H9 (cell line): ENCODE results near the gene ATXN10. TPM values are rescaled to one million over a fixed set of nuclear protein-coding genes. Genes with fewer than 3 reads are reported as not detected.

ENCODE experiments used
- DNase-seq: peaks from one replicate; pipeline ENCODE4 v3.0.0-alpha.2; 2017
- H2AFZ ChIP-seq: one replicate; pipeline ENCODE4 v1.6.1; 2013; ENCODE audit warnings: mild to moderate bottlenecking, low read length, control low read depth, moderate library complexity
- H2AK5ac ChIP-seq: 2 replicates; pipeline ENCODE4 v1.6.1; 2013; ENCODE audit warnings: low read length, control low read depth, mixed read lengths; ENCODE audit not compliant: insufficient read length
- H2BK120ac ChIP-seq: one replicate; pipeline ENCODE4 v1.6.1; 2013; ENCODE audit warnings: low read depth, mild to moderate bottlenecking, low read length, control low read depth, inconsistent platforms; ENCODE audit not compliant: poor library complexity, severe bottlenecking
- H2BK12ac ChIP-seq: 2 replicates; pipeline ENCODE4 v1.6.1; 2013; ENCODE audit warnings: low read length, control low read depth, mixed read lengths, low read depth; ENCODE audit not compliant: insufficient read length
- H2BK15ac ChIP-seq: 2 replicates; pipeline ENCODE4 v1.6.1; 2013; ENCODE audit warnings: low read depth, low read length, control low read depth
- H2BK20ac ChIP-seq: one replicate; pipeline ENCODE4 v1.6.1; 2013; ENCODE audit warnings: low read depth, mild to moderate bottlenecking, low read length, control low read depth, inconsistent platforms; ENCODE audit not compliant: poor library complexity, severe bottlenecking
- H2BK5ac ChIP-seq: 2 replicates; pipeline ENCODE4 v1.6.1; 2013; ENCODE audit warnings: low read length, control low read depth, mixed read lengths; ENCODE audit not compliant: insufficient read length
- H3K14ac ChIP-seq: 2 replicates; pipeline ENCODE4 v1.6.1; 2013; ENCODE audit warnings: low read length, control low read depth; ENCODE audit not compliant: insufficient read depth
- H3K18ac ChIP-seq: 2 replicates; pipeline ENCODE4 v1.6.1; 2013; ENCODE audit warnings: low read depth, mild to moderate bottlenecking, mixed read lengths, low read length, control low read depth; ENCODE audit not compliant: insufficient read length
- H3K23ac ChIP-seq: 2 replicates; pipeline ENCODE4 v1.6.1; 2013; ENCODE audit warnings: low read length, control low read depth, mixed read lengths, low read depth; ENCODE audit not compliant: insufficient read length
- H3K23me2 ChIP-seq: 2 replicates; pipeline ENCODE4 v1.6.1; 2013; ENCODE audit warnings: low read depth, mild to moderate bottlenecking, mixed read lengths, low read length, control low read depth; ENCODE audit not compliant: insufficient read length, poor library complexity, severe bottlenecking
- H3K27ac ChIP-seq: 2 replicates; pipeline ENCODE4 v1.5.1; 2013; ENCODE audit warnings: low read length, control low read depth, mixed read lengths, low read depth; ENCODE audit not compliant: insufficient read length
- H3K27me3 ChIP-seq: 2 replicates; pipeline ENCODE4 v1.6.1; 2013; ENCODE audit warnings: low read length, control low read depth, inconsistent platforms; ENCODE audit not compliant: insufficient read depth
- H3K4ac ChIP-seq: 2 replicates; pipeline ENCODE4 v1.6.1; 2013; ENCODE audit warnings: low read depth, mild to moderate bottlenecking, control low read depth, inconsistent platforms, low read length, moderate library complexity
- H3K4me1 ChIP-seq: 2 replicates; pipeline ENCODE4 v1.6.1; 2013; ENCODE audit warnings: low read length, control low read depth, inconsistent platforms; ENCODE audit not compliant: insufficient read depth
- H3K4me2 ChIP-seq: 2 replicates; pipeline ENCODE4 v1.6.1; 2013; ENCODE audit warnings: low read length, control low read depth, mixed read lengths; ENCODE audit not compliant: insufficient read length, insufficient read depth
- H3K56ac ChIP-seq: 2 replicates; pipeline ENCODE4 v1.6.1; 2013; ENCODE audit warnings: low read depth, mild to moderate bottlenecking, mixed read lengths, low read length, control low read depth; ENCODE audit not compliant: insufficient read length
- H3K79me1 ChIP-seq: 2 replicates; pipeline ENCODE4 v1.6.1; 2013; ENCODE audit warnings: low read depth, mild to moderate bottlenecking, moderate library complexity, low read length, control low read depth, inconsistent platforms; ENCODE audit not compliant: insufficient read depth, poor library complexity, severe bottlenecking
- H3K79me2 ChIP-seq: 2 replicates; pipeline ENCODE4 v1.6.1; 2013; ENCODE audit warnings: low read length, control low read depth, inconsistent platforms; ENCODE audit not compliant: insufficient read depth
- H3K9ac ChIP-seq: 2 replicates; pipeline ENCODE4 v1.6.1; 2013; ENCODE audit warnings: low read length, control low read depth, mixed read lengths; ENCODE audit not compliant: insufficient read length; ENCODE audit errors: extremely low read depth
- H3K9me3 ChIP-seq: one replicate; pipeline ENCODE4 v1.6.1; 2013; ENCODE audit warnings: low read depth, low read length, inconsistent platforms; ENCODE audit not compliant: control insufficient read depth
- H3T11ph ChIP-seq: one replicate; pipeline ENCODE4 v1.6.1; 2013; ENCODE audit warnings: mild to moderate bottlenecking, low read length, control low read depth, inconsistent platforms
- H4K20me1 ChIP-seq: one replicate; pipeline ENCODE4 v1.6.1; 2013; ENCODE audit not compliant: control insufficient read depth, insufficient read length, insufficient read depth
- H4K5ac ChIP-seq: 2 replicates; pipeline ENCODE4 v1.6.1; 2013; ENCODE audit warnings: low read depth, mild to moderate bottlenecking, mixed read lengths, low read length, control low read depth; ENCODE audit not compliant: insufficient read length
- H4K8ac ChIP-seq: replicated peaks from 2 replicates; pipeline ENCODE4 v1.6.1; 2013; ENCODE audit warnings: low read length, control low read depth, mixed read lengths, low read depth; ENCODE audit not compliant: insufficient read length
- H4K91ac ChIP-seq: 2 replicates; pipeline ENCODE4 v1.6.1; 2013; ENCODE audit warnings: low read depth, mild to moderate bottlenecking, moderate library complexity, mixed read lengths, low read length, control low read depth; ENCODE audit not compliant: insufficient read length
- H3K27ac Mint-ChIP-seq, 3 experiments: 2 replicates in 2 of 3; 3 replicates in 1 of 3; pipeline ENCODE4 v1.8.0; 2020 to 2021; ENCODE audit warnings: mixed read lengths in 3 of 3, mild to moderate bottlenecking in 1 of 3, moderate library complexity in 1 of 3
- H3K27me3 Mint-ChIP-seq: 2 replicates; pipeline ENCODE4 v1.8.0; 2021; ENCODE audit warnings: low read depth, mild to moderate bottlenecking, moderate library complexity, mixed read lengths
- H3K36me3 Mint-ChIP-seq, 3 experiments: 2 replicates in 2 of 3; 3 replicates in 1 of 3; pipeline ENCODE4 v1.8.0; 2020 to 2021; ENCODE audit warnings: low read depth in 3 of 3, mixed read lengths in 3 of 3; ENCODE audit not compliant: insufficient read depth in 1 of 3
- H3K4me1 Mint-ChIP-seq, 2 experiments: 2 replicates each; pipeline ENCODE4 v1.8.0; 2020; ENCODE audit warnings: mixed read lengths in 2 of 2
- H3K4me3 Mint-ChIP-seq, 2 experiments: 2 replicates in 1 of 2; 3 replicates in 1 of 2; pipeline ENCODE4 v1.8.0; 2020 to 2021; ENCODE audit warnings: mild to moderate bottlenecking in 2 of 2, mixed read lengths in 2 of 2, moderate library complexity in 1 of 2
- H3K9me3 Mint-ChIP-seq, 2 experiments: 2 replicates in 1 of 2; 3 replicates in 1 of 2; pipeline ENCODE4 v1.8.0; 2020; ENCODE audit warnings: mild to moderate bottlenecking in 2 of 2, mixed read lengths in 2 of 2, moderate library complexity in 1 of 2
- CTCF ChIP-seq: fragments of 200-600 bp; sonication (generic); conservative IDR thresholded peaks from 3 replicates; pipeline ENCODE4 v1.8.0; 2021; ENCODE audit warnings: antibody characterized with exemption, mild to moderate bottlenecking
- WGBS: extraction: QIAGEN DNeasy Blood & Tissue Kit; methylation state at CpG from one replicate; pipeline ENCODE4 v1.1.7; 2013; ENCODE audit warnings: missing lambda C conversion rate, low lambda C conversion rate, mixed read lengths; ENCODE audit not compliant: insufficient read length; ENCODE audit errors: extremely low coverage; 5-methylcytosine and 5-hydroxymethylcytosine counted together
- total RNA-seq: library from RNA; stranded (reverse); gene quantifications from 2 replicates; pipeline ENCODE4 v1.2.1, GENCODE V29; 2021

Gene ATXN10
- total RNA-seq, 1 experiment from 2014 or later: 210 TPM

DNA sequence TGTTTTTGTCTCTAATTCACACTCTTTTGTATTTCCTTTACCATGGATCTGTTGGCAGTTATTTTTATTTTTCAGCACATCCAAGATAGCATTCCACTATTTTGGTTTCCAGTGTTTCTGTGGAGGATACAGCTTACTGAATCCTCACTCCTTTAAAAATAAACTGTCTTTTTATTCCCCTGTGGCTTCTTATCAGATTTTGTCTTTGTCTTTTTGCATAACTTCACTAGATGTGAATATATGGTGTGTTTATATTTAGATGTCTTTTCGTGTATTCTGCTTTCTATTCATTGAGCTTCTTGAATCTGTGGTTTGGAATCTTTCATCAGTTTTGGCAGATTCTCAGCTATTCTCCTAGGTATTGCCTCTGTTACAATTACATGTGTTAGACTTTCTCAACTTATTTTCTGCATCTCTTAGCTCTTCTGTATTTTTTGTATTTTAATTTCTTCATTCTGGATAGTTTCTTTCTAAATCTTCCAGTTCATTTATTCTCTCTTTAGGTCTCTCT is 7.4 kb upstream of the ATXN10 start:
- Histone ChIP-seq H2BK5ac (no peak overlapping the region), H3K27me3 (no peaks in the 10 kb centered on the region), H3K14ac (no peak overlapping the region), H3K56ac (no peak overlapping the region), H3T11ph (no peak overlapping the region), H3K79me2 (no peaks in the 10 kb centered on the region), H2AK5ac (no peak overlapping the region), H2BK20ac (no peak overlapping the region), H3K23me2 (no peaks in the 10 kb centered on the region), H3K23ac (no peak overlapping the region), H3K4ac (no peak overlapping the region), H3K4me2 (no peak overlapping the region), H3K9me3 (no peaks in the 10 kb centered on the region), H3K4me1 (no peaks in the 10 kb centered on the region), H4K8ac (no peak overlapping the region), H4K91ac (no peak overlapping the region), H3K27ac (no peak overlapping the region), H3K18ac (no peak overlapping the region), H2BK15ac (no peak overlapping the region), H3K9ac (no peak overlapping the region), H3K79me1 (no peaks in the 10 kb centered on the region), H4K5ac (no peak overlapping the region), H2BK120ac (no peak overlapping the region), H2AFZ (no peak overlapping the region), H2BK12ac (no peak overlapping the region), H4K20me1 (no peaks in the 10 kb centered on the region)
- Mint-ChIP-seq H3K36me3 (no peaks in the 10 kb centered on the region), H3K4me3 (no peak overlapping the region), H3K4me1 (no peaks in the 10 kb centered on the region), H3K27ac (no peak overlapping the region), H3K9me3 (no peaks in the 10 kb centered on the region), H3K27me3 (peaks cover 18% of the 10 kb centered on the region)
- TF ChIP-seq CTCF: no peak
- WGBS: no CpG with 5 or more reads among the region's 1 CpG
- no peak for DNase-seq
